ENCODE results near the gene SLC9A5.

DNA sequence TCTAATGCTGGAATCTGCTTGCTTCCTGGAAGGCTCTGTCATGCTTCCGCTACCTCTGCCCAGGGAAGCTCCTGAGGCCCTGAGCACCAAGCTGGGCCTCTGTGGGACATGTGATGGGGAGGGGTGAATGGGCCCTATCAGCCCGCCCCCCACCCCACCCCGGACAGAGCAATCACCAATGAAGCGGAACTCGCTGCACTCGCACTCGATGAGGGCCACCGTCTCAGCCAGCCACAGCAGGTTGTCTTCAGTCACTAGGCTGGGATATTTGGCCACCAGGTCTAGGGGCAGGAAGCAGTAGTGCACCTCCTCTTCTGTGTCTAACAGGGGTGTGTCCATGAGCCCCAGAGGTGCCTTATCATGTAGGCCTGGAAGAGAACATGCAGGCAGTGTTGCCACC lies 54.2 kb downstream of the SLC9A5 start:
- TF ChIP-seq, protein P1, sequence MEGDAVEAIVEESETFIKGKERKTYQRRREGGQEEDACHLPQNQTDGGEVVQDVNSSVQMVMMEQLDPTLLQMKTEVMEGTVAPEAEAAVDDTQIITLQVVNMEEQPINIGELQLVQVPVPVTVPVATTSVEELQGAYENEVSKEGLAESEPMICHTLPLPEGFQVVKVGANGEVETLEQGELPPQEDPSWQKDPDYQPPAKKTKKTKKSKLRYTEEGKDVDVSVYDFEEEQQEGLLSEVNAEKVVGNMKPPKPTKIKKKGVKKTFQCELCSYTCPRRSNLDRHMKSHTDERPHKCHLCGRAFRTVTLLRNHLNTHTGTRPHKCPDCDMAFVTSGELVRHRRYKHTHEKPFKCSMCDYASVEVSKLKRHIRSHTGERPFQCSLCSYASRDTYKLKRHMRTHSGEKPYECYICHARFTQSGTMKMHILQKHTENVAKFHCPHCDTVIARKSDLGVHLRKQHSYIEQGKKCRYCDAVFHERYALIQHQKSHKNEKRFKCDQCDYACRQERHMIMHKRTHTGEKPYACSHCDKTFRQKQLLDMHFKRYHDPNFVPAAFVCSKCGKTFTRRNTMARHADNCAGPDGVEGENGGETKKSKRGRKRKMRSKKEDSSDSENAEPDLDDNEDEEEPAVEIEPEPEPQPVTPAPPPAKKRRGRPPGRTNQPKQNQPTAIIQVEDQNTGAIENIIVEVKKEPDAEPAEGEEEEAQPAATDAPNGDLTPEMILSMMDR (IDR thresholded peaks at IDR 0.05 in 8 of 11, conservative IDR thresholded peaks at IDR 0.05 in 3 of 11): no peak
- TF ChIP-seq POLR2A (IDR thresholded peaks at IDR 0.05) (no peak), POLR2AphosphoS5 (IDR thresholded peaks at IDR 0.05) (no peak)
